ENCODE data around the gene HOXA3. TPM values are rescaled to one million over a fixed set of nuclear protein-coding genes. Genes with fewer than 3 reads are reported as not detected.

HOXA3 gene
- total RNA-seq, 4 donors from 2014 or later, result 4.9 to 20.2 (median 13.2) TPM

DNA sequence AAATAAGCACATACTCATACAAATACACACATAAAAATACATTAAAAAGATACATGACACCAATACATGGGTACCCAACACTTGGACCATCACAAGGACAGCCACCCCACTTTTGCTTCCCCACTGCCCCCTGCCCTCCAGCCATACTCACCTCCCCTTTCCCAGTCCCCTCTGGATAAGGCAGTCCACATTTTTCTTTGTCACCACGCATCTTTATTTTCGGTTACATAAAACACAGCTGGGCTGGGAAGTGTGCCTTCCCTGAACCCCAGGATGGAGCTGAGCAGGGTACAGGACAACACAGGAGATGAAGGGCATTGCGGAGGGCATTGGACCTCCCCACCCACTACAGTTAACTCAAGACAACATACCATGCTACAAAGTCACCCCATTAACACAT is 1.1 kb upstream of the HOXA3 start:
- intact Hi-C loops (cut with DNase I; ENCODE audit: low total_unique reads), result loop anchor here (5.0 kb wide), 1 partner anchor 291 kb away; the partner anchor contains the start of gene SKAP2
- peak; percentile 7 to 62 for DNase-seq (ENCODE audit: low spot score in 2 of 2)
- TF ChIP-seq, protein P1, sequence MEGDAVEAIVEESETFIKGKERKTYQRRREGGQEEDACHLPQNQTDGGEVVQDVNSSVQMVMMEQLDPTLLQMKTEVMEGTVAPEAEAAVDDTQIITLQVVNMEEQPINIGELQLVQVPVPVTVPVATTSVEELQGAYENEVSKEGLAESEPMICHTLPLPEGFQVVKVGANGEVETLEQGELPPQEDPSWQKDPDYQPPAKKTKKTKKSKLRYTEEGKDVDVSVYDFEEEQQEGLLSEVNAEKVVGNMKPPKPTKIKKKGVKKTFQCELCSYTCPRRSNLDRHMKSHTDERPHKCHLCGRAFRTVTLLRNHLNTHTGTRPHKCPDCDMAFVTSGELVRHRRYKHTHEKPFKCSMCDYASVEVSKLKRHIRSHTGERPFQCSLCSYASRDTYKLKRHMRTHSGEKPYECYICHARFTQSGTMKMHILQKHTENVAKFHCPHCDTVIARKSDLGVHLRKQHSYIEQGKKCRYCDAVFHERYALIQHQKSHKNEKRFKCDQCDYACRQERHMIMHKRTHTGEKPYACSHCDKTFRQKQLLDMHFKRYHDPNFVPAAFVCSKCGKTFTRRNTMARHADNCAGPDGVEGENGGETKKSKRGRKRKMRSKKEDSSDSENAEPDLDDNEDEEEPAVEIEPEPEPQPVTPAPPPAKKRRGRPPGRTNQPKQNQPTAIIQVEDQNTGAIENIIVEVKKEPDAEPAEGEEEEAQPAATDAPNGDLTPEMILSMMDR (IDR thresholded peaks at IDR 0.05), result no peak
- no peak for TF ChIP-seq POLR2A (IDR thresholded peaks at IDR 0.05)
- 76 to 78% methylated on average over 3 of the region's 3 CpGs for WGBS, 2 donors
- H3K4me3 ChIP-seq (ENCODE audit: low read depth, poor library complexity, severe bottlenecking), result no peak overlapping the region

GRCh38 chr7:27152816-27153442 is 546 bp upstream of the HOXA3 start:
- intact Hi-C loops (cut with DNase I; ENCODE audit: low total_unique reads), result loop anchor here (5.0 kb wide), 1 partner anchor 291 kb away; the partner anchor contains the start of gene SKAP2
- peak in 1 of 2 donors; percentile 14 for DNase-seq (ENCODE audit: low spot score in 2 of 2)
- H3K4me3 ChIP-seq (ENCODE audit: low read depth, poor library complexity, severe bottlenecking), result no peak overlapping the region
- TF ChIP-seq, protein P1 (IDR thresholded peaks at IDR 0.05), result no peak
- no peak for TF ChIP-seq POLR2A (IDR thresholded peaks at IDR 0.05)
- WGBS, 2 donors, result 25 to 34% methylated on average over 18 to 22 of the region's 22 CpGs

DNA sequence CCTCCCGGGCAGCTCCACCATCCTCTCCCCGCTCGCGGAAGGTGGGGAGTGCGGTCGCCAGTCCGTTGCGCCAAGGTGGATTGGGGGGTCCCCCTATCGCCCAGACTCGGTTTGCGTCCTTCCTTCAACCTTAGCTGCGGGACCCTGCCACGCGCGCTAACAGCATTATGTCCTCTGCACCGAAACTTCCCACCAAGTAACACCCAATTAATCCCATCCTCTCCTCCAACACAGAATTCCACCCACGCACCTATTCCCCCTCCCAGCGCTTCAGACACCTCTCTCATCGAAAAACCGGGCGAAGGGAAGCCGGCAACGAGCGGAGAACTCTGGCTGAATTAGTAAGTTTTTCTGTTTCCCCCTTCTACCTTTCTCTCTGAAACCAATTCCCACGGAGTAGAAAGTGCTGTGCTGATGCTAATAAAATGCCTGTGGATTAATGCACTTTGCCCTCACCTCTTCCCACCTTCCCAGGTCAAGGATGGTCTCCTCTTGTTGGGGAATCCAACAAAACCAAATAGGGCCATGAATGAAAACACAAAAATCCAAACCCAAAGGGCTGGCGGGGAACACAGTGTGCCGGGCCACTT is 947 bp downstream of the HOXA3 start:
- TF ChIP-seq, protein P1 (IDR thresholded peaks at IDR 0.05), result no peak
- TF ChIP-seq POLR2A (IDR thresholded peaks at IDR 0.05), result no peak
- peak overlapping the region; percentile 45 for H3K4me3 ChIP-seq (ENCODE audit: low read depth, poor library complexity, severe bottlenecking)
- peak in 1 of 2 donors; percentile 89 for DNase-seq (ENCODE audit: low spot score in 2 of 2)
- intact Hi-C loops (cut with DNase I; ENCODE audit: low total_unique reads), result loop anchor here (5.0 kb wide), 1 partner anchor 289 kb away; the partner anchor contains the start of gene SKAP2
- WGBS, 2 donors, result 5% methylated on average over 27 of the region's 27 CpGs

DNA sequence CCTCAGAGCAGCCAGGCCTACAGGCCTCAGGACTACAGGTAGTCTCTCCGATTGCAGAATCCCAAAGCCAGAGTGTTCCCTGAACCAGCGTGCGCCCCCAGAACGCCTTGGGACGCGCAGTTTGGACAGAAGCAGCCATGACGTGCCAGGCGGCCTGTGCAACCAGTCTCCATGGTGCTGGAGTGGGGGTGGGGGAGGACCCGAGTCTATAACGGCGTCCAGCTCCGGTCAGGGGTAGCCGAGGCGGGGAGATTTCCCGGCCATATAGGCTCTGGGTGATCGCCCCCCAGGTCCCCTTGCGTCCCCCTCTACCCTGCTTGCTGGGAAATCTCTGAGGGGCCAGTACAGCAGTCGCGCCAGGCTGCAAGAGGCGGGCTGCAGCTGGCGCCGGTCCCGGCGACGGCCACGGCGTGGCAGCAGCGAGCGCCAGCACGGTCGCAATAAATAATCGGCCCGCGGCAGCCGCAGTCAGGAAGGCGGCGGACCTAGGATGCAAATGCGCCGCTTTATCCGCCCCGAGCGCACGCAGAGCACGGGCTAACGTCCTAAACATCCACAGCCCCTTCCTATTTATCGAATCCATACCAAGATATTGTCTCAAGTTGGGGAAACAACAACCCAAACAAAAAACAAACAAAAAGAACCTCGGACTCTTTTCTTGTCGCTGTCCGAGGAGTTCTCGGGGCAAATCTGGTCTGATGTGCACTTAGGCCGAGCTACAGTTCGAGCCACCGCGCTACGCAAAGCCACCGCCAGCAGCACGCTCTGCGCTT is 1.6 kb downstream of the HOXA3 start:
- intact Hi-C loops (cut with DNase I; ENCODE audit: low total_unique reads), result loop anchor here (5.0 kb wide), 1 partner anchor 288 kb away; the partner anchor contains the start of gene SKAP2
- H3K4me3 ChIP-seq (ENCODE audit: low read depth, poor library complexity, severe bottlenecking), result peak overlapping the region; percentile 45
- DNase-seq (ENCODE audit: low spot score in 2 of 2), result peak; percentile 65 to 96
- 1 to 2% methylated on average over 38 to 42 of the region's 58 CpGs for WGBS, 2 donors
- no peak for TF ChIP-seq POLR2A (IDR thresholded peaks at IDR 0.05)
- TF ChIP-seq, protein P1 (IDR thresholded peaks at IDR 0.05), result peak in 1 of 3 donors; percentile 38

- 26 to 28% methylated on average over 13 of the region's 13 CpGs for WGBS, 2 donors
- peak overlapping the region; percentile 33 for H3K4me3 ChIP-seq (ENCODE audit: low read depth, poor library complexity, severe bottlenecking)
- TF ChIP-seq, protein P1 (IDR thresholded peaks at IDR 0.05), result no peak
- TF ChIP-seq POLR2A (IDR thresholded peaks at IDR 0.05), result no peak
- peak; percentile 20 to 86 for DNase-seq (ENCODE audit: low spot score in 2 of 2)
- intact Hi-C loops (cut with DNase I; ENCODE audit: low total_unique reads), result loop anchor here (5.0 kb wide), 1 partner anchor 288 kb away; the partner anchor contains the start of gene SKAP2
Observed at GRCh38 chr7:27149842-27150567, 2.4 kb downstream of the HOXA3 start.

Measured in lower leg skin (tissue), 4 donors.